Endothelial cell of umbilical vein (primary cell): ENCODE data around the gene RNLS. TPM values are rescaled to one million over a fixed set of nuclear protein-coding genes. Genes with fewer than 3 reads are reported as not detected.
"Not testable (repeated sequence)": the region's sequence is repeated elsewhere in the genome, so short reads cannot be mapped to it uniquely, and the experiment has no call there.

Experiments used
- BruUV-seq: library from RNA; stranded (reverse); fragments of 400-500 nt; replicated peaks from 2 replicates; lab custom pipeline; 2021; lab: Mats Ljungman, UMichigan
- CTCF ChIA-PET: fragments of 300-600, 350-600 bp; sonication (Branson Sonifier 250); formaldehyde crosslinking; loops from one replicate; lab custom pipeline; 2021; ENCODE audit warnings: antibody characterized with exemption, inconsistent platforms; lab: Charles Lee
- POLR2A ChIA-PET: fragments of 300-600, 350-600 bp; sonication (Branson Sonifier 250); formaldehyde crosslinking; loops from one replicate; lab custom pipeline; 2021; ENCODE audit warnings: antibody characterized with exemption, inconsistent platforms; lab: Charles Lee
- DNase-seq: peaks from one replicate; pipeline ENCODE4 v3.0.0-alpha.2; 2011; ENCODE audit warnings: low read depth, low spot score
- FAIRE-seq: peaks from 2 replicates; lab custom pipeline; 2011; peaks lifted over from hg19 to GRCh38; lab: Jason Lieb, UNC
- H2AFZ ChIP-seq: 2 replicates; pipeline ENCODE4 v1.6.0; 2012; ENCODE audit warnings: low read depth, low read length, control low read depth, inconsistent platforms
- H3K27ac ChIP-seq: 2 replicates; pipeline ENCODE4 v1.5.1; 2011; ENCODE audit warnings: low read depth, mild to moderate bottlenecking, control low read depth, low read length, moderate library complexity; ENCODE audit not compliant: insufficient read depth
- H3K27me3 ChIP-seq, 2 experiments: 2 replicates each; pipeline versions ENCODE4 v1.6.0 to v1.6.1; 2011; ENCODE audit warnings: low read length in 2 of 2, mixed read lengths in 1 of 2; ENCODE audit not compliant: control insufficient read depth in 2 of 2, insufficient read depth in 2 of 2
- H3K36me3 ChIP-seq, 2 experiments: 2 replicates in 1 of 2; 3 replicates in 1 of 2; pipeline ENCODE4 v1.5.1; 2011; ENCODE audit warnings: low read length in 2 of 2, mild to moderate bottlenecking in 1 of 2, moderate library complexity in 1 of 2; ENCODE audit not compliant: control insufficient read depth in 2 of 2, insufficient read depth in 2 of 2; ENCODE audit errors: extremely low read depth in 1 of 2
- H3K4me1 ChIP-seq: 3 replicates; pipeline ENCODE4 v1.5.1; 2011; ENCODE audit warnings: mild to moderate bottlenecking, low read length; ENCODE audit not compliant: control insufficient read depth, insufficient read depth; ENCODE audit errors: extremely low read depth
- H3K4me2 ChIP-seq: 2 replicates; pipeline ENCODE4 v1.6.1; 2011; ENCODE audit warnings: low read length, control low read depth, mixed read lengths; ENCODE audit not compliant: insufficient read depth
- H3K4me3 ChIP-seq, 3 experiments: fragments of 200-600 bp in 1 of 3; sonication (generic), shearing (Covaris generic) in 1 of 3; replicated peaks in 1 of 3; 2 replicates each; pipeline ENCODE4 v1.5.1; 2011 to 2016; ENCODE audit warnings: control low read depth in 3 of 3, low read length in 3 of 3, mild to moderate bottlenecking in 2 of 3, inconsistent platforms in 1 of 3, low read depth in 1 of 3, moderate library complexity in 1 of 3; ENCODE audit not compliant: insufficient read depth in 1 of 3
- H3K79me2 ChIP-seq: 2 replicates; pipeline ENCODE4 v1.6.0; 2012; ENCODE audit warnings: low read length, inconsistent platforms; ENCODE audit not compliant: control insufficient read depth, insufficient read depth
- H3K9ac ChIP-seq: replicated peaks from 2 replicates; pipeline ENCODE3; 2011; ENCODE audit warnings: low read length, control low read depth; ENCODE audit not compliant: insufficient read depth; ENCODE audit errors: extremely low read depth
- H3K9me1 ChIP-seq: replicated peaks from 3 replicates; pipeline ENCODE4 v1.6.0; 2011; ENCODE audit warnings: mild to moderate bottlenecking, low read length; ENCODE audit not compliant: control insufficient read depth, insufficient read depth; ENCODE audit errors: extremely low read depth
- H3K9me3 ChIP-seq: replicated peaks from 2 replicates; pipeline ENCODE4 v1.5.1; 2012; ENCODE audit warnings: low read length, inconsistent platforms; ENCODE audit not compliant: control insufficient read depth, insufficient read depth
- H4K20me1 ChIP-seq: replicated peaks from 2 replicates; pipeline ENCODE3; 2011; ENCODE audit warnings: mild to moderate bottlenecking, low read length; ENCODE audit not compliant: control insufficient read depth, insufficient read depth; ENCODE audit errors: extremely low read depth
- EZH2 ChIP-seq: IDR thresholded peaks from 2 replicates; pipeline ENCODE4 v1.6.1; 2012; ENCODE audit warnings: borderline replicate concordance, low read depth, mild to moderate bottlenecking, moderate library complexity, low read length, inconsistent platforms; ENCODE audit not compliant: severe bottlenecking
- dilution Hi-C: fragments of 300-500 bp; cut with MboI; formaldehyde crosslinking; loops from one replicate; pipeline ENCODE4 v1.15.0; 2019; ENCODE audit warnings: low sequenced_read_pairs; ENCODE audit not compliant: extremely low pct_ligation_motif_present
- intact Hi-C: fragments of 100-400 bp; cut with micrococcal nuclease; formaldehyde crosslinking; loops from one replicate; pipeline ENCODE4 v1.10.0; 2022
- polyA plus RNA-seq, 4 experiments: library from polyadenylated mRNA; depleted of rRNA in 3 of 4; stranded (reverse) in 3 of 4; unstranded in 1 of 4; fragments of >200 nt; gene quantifications; 2 replicates each; pipeline versions ENCODE4 v1.2.1 to v1.2.3, GENCODE V29; 2011 to 2012; ENCODE audit warnings: missing spikeins in 1 of 4
- total RNA-seq: library from RNA; stranded (reverse); gene quantifications from 2 replicates; pipeline ENCODE4 v1.2.3, GENCODE V29; 2021

Gene RNLS
- total and polyA plus RNA-seq, 2 donors (not counting 3 experiments of a cell fraction or from before 2014, with no cell fraction given), result 2.5 to 4.6 TPM

DNA sequence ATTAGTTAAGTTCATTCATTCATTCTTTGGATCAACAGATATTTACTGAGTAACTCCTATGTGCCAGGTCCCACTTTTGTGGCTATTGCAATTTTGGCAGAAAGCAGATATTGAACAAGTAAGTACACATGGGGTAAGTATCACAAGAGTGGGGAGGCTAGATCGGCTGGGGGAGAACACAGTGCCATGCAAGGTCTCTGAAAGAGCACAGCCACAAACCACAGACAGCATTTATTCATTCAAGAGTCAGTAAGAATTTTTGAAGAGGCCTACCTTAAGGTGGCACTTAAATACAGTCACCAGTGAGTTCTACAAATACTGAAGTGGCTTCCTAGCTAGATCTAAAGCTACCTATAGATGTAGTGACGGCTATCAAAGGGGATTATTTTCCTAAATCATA lies 304.2 kb downstream of the RNLS start:
- Histone ChIP-seq H3K9me1 (no peaks in the 10 kb centered on the region), H3K36me3 (no peaks in the 10 kb centered on the region), H3K79me2 (no peaks in the 10 kb centered on the region), H3K4me1 (peaks cover 7% of the 10 kb centered on the region), H3K4me2 (no peak overlapping the region), H3K9me3 (no peaks in the 10 kb centered on the region), H4K20me1 (no peaks in the 10 kb centered on the region), H2AFZ (no peak overlapping the region), H3K27ac (no peak overlapping the region), H3K4me3 (no peak overlapping the region), H3K9ac (no peak overlapping the region), H3K27me3 (no peaks in the 10 kb centered on the region)
- no peak for DNase-seq
- ChIA-PET CTCF (no interaction called here), POLR2A (no interaction called here)
- FAIRE-seq, result no peak
- no peak for TF ChIP-seq EZH2
- no TSS peak for BruUV-seq
- intact Hi-C loops (no loop called here), dilution Hi-C loops (no loop called here)

DNA sequence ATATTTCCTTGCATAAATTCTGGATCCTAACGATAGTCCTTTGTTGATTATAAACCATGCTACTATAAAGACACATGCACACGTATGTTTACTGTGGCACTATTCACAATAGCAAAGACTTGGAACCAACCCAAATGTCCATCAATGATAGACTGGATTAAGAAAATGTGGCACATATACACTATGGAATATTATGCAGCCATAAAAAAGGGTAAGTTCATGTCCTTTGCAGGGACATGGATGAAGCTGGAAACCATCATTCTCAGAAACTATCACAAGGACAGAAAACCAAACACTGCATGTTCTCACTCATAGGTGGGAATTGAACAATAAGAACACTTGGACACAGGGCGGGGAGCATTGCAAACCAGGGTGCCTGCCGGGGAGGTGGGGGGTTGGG lies 306.2 kb downstream of the RNLS start:
- H3K9ac ChIP-seq, H3K9me1 ChIP-seq, BruUV-seq, DNase-seq, intact Hi-C loops, H3K4me1 ChIP-seq, H3K79me2 ChIP-seq, H3K9me3 ChIP-seq, H4K20me1 ChIP-seq, H3K27ac ChIP-seq, CTCF ChIA-PET, H2AFZ ChIP-seq, H3K4me3 ChIP-seq, H3K36me3 ChIP-seq, dilution Hi-C loops, H3K4me2 ChIP-seq, H3K27me3 ChIP-seq, POLR2A ChIA-PET, FAIRE-seq: not testable (repeated sequence)
